Natural killer cell (primary cell): Measurements from ENCODE around the gene SH3BP5. TPM values are rescaled to one million over a fixed set of nuclear protein-coding genes. Genes with fewer than 3 reads are reported as not detected.

ENCODE experiments used
- ATAC-seq, 3 donors: fragments of 150-1000 bp in 2 of 3; fragments of 200-7000 bp in 1 of 3; cut with Tn5 transposase; 1 replicate in 1 of 3; 2 replicates in 2 of 3; pipeline ENCODE4 v1.10.0; 2021; ENCODE audit warnings: mild to moderate bottlenecking in 2 of 3, moderate library complexity in 2 of 3
- DNase-seq, 2 donors: peaks; one replicate each; pipeline versions ENCODE4 v3.0.0 to v3.0.0-alpha.2; 2013 to 2021; ENCODE audit warnings: mixed read lengths in 1 of 2
- H3K27ac ChIP-seq: one replicate; pipeline ENCODE4 v1.5.1; 2013; ENCODE audit warnings: mild to moderate bottlenecking, low read length
- H3K27me3 ChIP-seq: one replicate; pipeline ENCODE4 v1.6.1; 2013; ENCODE audit warnings: low read length; ENCODE audit not compliant: control insufficient read depth, insufficient read depth
- H3K36me3 ChIP-seq: one replicate; pipeline ENCODE4 v1.6.1; 2013; ENCODE audit warnings: low read length; ENCODE audit not compliant: control insufficient read depth, insufficient read depth
- H3K4me1 ChIP-seq: one replicate; pipeline ENCODE4 v1.6.1; 2013; ENCODE audit warnings: low read length; ENCODE audit not compliant: control insufficient read depth, insufficient read depth
- H3K4me3 ChIP-seq: one replicate; pipeline ENCODE4 v1.5.1; 2013; ENCODE audit warnings: low read length
- H3K9me3 ChIP-seq: one replicate; pipeline ENCODE4 v1.6.1; 2013; ENCODE audit warnings: low read length; ENCODE audit not compliant: control insufficient read depth, insufficient read depth
- H3K27ac Mint-ChIP-seq, 2 donors: one replicate each; pipeline ENCODE4 v1.8.0; 2022; ENCODE audit warnings: mild to moderate bottlenecking in 2 of 2, mixed read lengths in 2 of 2, moderate library complexity in 1 of 2
- H3K27me3 Mint-ChIP-seq, 2 donors: one replicate each; pipeline ENCODE4 v1.8.0; 2022; ENCODE audit warnings: low read depth in 2 of 2, mixed read lengths in 2 of 2
- H3K36me3 Mint-ChIP-seq: one replicate; pipeline ENCODE4 v1.8.0; 2022; ENCODE audit warnings: mixed read lengths
- H3K4me1 Mint-ChIP-seq, 2 donors: one replicate each; pipeline ENCODE4 v1.8.0; 2022; ENCODE audit warnings: mixed read lengths in 2 of 2
- H3K4me3 Mint-ChIP-seq: one replicate; pipeline ENCODE4 v1.8.0; 2022; ENCODE audit warnings: mild to moderate bottlenecking, moderate library complexity, mixed read lengths
- H3K9me3 Mint-ChIP-seq, 2 donors: one replicate each; pipeline ENCODE4 v1.8.0; 2022; ENCODE audit warnings: mixed read lengths in 2 of 2
- WGBS: methylation state at CpG from one replicate; pipeline ENCODE4 v1.1.7; 2013; ENCODE audit warnings: missing lambda C conversion rate; ENCODE audit not compliant: insufficient coverage; 5-methylcytosine and 5-hydroxymethylcytosine counted together
- intact Hi-C: fragments of 100-400 bp; cut with micrococcal nuclease; formaldehyde crosslinking; loops from one replicate; pipeline ENCODE4 v1.14.2; 2022
- total RNA-seq, 4 donors: library from RNA; stranded (reverse); fragments of 120-200 nt in 1 of 4; gene quantifications; one replicate each; pipeline versions ENCODE4 v1.2.3 to v1.2.4, GENCODE V29; 2013 to 2022
- TF ChIP-seq, protein P1 (sequence below): fragments of 200-600 bp; IDR thresholded peaks from one replicate; pipeline ENCODE4 v1.8.0; 2022; ENCODE audit warnings: antibody characterized with exemption

The SH3BP5 gene
- total RNA-seq, 3 donors from 2014 or later (not counting 1 experiment from before 2014, with no cell fraction given), result 89.4 to 129 (median 91.0) TPM

DNA sequence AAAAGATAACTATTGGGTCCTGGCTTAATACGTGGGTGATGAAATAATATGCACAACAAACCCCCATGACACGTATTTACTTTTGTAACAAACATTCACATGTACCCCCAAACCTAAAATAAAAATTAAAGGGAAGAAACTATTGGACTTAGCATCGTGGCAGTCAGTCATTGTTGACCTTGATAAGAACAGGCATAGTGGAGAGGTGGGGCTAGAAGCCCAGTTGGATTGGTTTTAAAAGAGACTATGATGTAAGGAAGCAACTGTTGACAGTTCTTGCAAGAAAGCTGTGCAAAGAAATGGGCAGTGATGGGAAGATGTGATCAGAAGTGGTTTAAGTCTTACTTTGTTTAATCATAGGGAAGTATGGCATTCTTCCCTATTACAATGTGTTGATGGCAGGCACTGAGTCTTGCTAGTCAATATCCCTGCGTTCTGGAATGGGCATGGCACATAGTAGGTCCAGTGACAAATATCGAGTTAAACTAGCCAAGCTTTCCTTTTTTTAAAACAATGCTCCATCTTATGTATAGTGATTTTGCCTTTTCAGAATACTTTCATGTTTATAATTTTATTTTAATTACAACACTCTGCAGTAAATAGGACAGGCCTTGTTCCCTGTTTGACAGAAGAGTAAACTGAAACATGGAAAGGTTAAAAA, 88.4 kb downstream of the SH3BP5 start:
- WGBS, result 93% methylated on average over 3 of the region's 5 CpGs
- Histone ChIP-seq H3K36me3 (peaks cover 75% of the 10 kb centered on the region), H3K27me3 (no peaks in the 10 kb centered on the region), H3K9me3 (no peaks in the 10 kb centered on the region), H3K27ac (no peak overlapping the region), H3K4me1 (no peaks in the 10 kb centered on the region), H3K4me3 (no peak overlapping the region)
- DNase-seq, result no peak
- intact Hi-C loops, result no loop called here
- no peak overlapping the region for H3K4me3 Mint-ChIP-seq
- H3K9me3 Mint-ChIP-seq, result no peaks in the 10 kb centered on the region
- H3K4me1 Mint-ChIP-seq, result peaks cover 10 to 16% of the 10 kb centered on the region in 2 donors
- H3K27me3 Mint-ChIP-seq, result no peaks in the 10 kb centered on the region
- no peak for ATAC-seq
- peak overlapping the region in 1 of 2 donors; percentile 59 for H3K27ac Mint-ChIP-seq
- peaks cover 15% of the 10 kb centered on the region for H3K36me3 Mint-ChIP-seq
- TF ChIP-seq, protein P1, sequence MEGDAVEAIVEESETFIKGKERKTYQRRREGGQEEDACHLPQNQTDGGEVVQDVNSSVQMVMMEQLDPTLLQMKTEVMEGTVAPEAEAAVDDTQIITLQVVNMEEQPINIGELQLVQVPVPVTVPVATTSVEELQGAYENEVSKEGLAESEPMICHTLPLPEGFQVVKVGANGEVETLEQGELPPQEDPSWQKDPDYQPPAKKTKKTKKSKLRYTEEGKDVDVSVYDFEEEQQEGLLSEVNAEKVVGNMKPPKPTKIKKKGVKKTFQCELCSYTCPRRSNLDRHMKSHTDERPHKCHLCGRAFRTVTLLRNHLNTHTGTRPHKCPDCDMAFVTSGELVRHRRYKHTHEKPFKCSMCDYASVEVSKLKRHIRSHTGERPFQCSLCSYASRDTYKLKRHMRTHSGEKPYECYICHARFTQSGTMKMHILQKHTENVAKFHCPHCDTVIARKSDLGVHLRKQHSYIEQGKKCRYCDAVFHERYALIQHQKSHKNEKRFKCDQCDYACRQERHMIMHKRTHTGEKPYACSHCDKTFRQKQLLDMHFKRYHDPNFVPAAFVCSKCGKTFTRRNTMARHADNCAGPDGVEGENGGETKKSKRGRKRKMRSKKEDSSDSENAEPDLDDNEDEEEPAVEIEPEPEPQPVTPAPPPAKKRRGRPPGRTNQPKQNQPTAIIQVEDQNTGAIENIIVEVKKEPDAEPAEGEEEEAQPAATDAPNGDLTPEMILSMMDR, result no peak

DNA sequence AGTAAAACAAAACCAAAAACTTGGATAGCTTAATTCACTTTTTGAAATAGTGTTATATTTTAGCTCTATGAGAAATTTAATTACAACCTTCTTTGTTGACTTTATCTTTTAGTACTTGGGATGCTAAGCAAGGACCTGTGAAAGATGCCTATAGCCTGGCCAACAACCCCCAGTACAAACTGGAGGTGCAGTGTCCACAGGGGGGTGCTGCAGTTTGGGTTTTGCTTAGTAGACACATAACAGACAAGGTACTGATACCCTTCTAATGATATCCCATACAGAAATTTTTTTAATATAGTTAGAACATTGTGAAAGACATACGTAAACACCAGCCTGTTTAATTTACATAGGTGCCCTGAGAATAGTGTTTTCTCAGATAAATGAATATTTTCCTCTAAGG, 91.0 kb downstream of the SH3BP5 start:
- WGBS, result no CpG with 5 or more reads among the region's 1 CpG

GRCh38 chr3:15229262-15229661, 103.1 kb downstream of the SH3BP5 start:
- TF ChIP-seq, protein P1, result no peak
- Histone ChIP-seq H3K27me3 (no peaks in the 10 kb centered on the region), H3K27ac (no peak overlapping the region), H3K36me3 (peaks cover 69% of the 10 kb centered on the region), H3K9me3 (no peaks in the 10 kb centered on the region), H3K4me3 (no peak overlapping the region), H3K4me1 (no peaks in the 10 kb centered on the region)
- Mint-ChIP-seq H3K27ac (no peak overlapping the region), H3K36me3 (peaks cover 5% of the 10 kb centered on the region), H3K27me3 (no peaks in the 10 kb centered on the region), H3K4me1 (peaks cover 0 to 3% of the 10 kb centered on the region in 2 donors), H3K9me3 (no peaks in the 10 kb centered on the region), H3K4me3 (no peak overlapping the region)
- DNase-seq, result no peak
- intact Hi-C loops, result no loop called here
- WGBS, result 96% methylated on average over 3 of the region's 4 CpGs
- ATAC-seq, result no peak

More for the DNA sequence above, 91.0 kb downstream of the SH3BP5 start:
- H3K36me3 Mint-ChIP-seq, result peaks cover under 1% of the 10 kb centered on the region
- no peak overlapping the region for H3K4me3 ChIP-seq
- no peak overlapping the region for H3K27ac ChIP-seq
- H3K9me3 ChIP-seq, result no peaks in the 10 kb centered on the region
- intact Hi-C loops, result loop anchor here (1.0 kb wide), 2 partner anchors 137 to 164 kb away; no protein-coding TSS in a partner anchor
- H3K27me3 ChIP-seq, result no peaks in the 10 kb centered on the region
- H3K4me1 Mint-ChIP-seq, result peaks cover 10% of the 10 kb centered on the region in 2 donors
- no peak overlapping the region for H3K4me3 Mint-ChIP-seq
- no peaks in the 10 kb centered on the region for H3K4me1 ChIP-seq
- H3K27me3 Mint-ChIP-seq, result no peaks in the 10 kb centered on the region
- TF ChIP-seq, protein P1, result peak; percentile 40
- peak overlapping the region in 1 of 2 donors; percentile 31 for H3K27ac Mint-ChIP-seq
- DNase-seq (peak; percentile 37 to 68), ATAC-seq (peak; percentile 70 to 88 (median 86))
- no peaks in the 10 kb centered on the region for H3K9me3 Mint-ChIP-seq
- peaks cover 73% of the 10 kb centered on the region for H3K36me3 ChIP-seq
